ENCODE measurements around the gene PSORS1C1. TPM values are rescaled to one million over a fixed set of nuclear protein-coding genes. Genes with fewer than 3 reads are reported as not detected.

The PSORS1C1 gene, protein sequence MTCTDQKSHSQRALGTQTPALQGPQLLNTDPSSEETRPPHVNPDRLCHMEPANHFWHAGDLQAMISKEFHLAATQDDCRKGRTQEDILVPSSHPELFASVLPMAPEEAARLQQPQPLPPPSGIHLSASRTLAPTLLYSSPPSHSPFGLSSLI
- total RNA-seq, result 1.4 and 2.8 TPM in 2 replicates

GRCh38 chr6:31114541-31114878 lies at the start of gene PSORS1C1:
Gene PSORS1C1 (plus strand): TSS chr6:31114800. CDS start chr6:31129633, 14,833 bp downstream.

DNA sequence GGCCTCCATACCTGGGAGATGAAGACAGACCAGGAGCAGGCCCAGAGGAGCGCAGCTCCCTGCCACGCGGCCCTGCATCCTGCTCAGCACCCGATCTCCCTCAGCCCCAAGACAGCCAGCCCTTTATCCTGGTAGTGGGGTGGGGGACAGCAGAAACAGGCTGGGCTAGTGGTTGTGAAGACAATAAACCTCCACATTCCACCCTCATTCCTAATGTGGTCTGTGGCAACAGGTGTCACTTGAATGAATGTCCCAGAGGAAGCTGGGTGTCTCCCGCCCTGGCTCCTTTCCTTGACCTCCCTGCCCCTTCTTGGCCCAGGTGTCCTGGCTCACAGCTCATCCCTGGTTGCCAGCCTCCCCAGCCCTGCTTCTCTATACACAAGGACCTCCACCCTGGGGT lies 2.1 kb upstream of the PSORS1C1 start, which contains the start of gene C6orf15:
TSS of gene C6orf15 (minus strand) at position 98 of the 400 bp plus-strand sequence. CDS start at position 78, 20 bp downstream.

GRCh38 chr6:31120151-31120915 lies 5.7 kb downstream of the PSORS1C1 start, which contains the start of gene CDSN:
Gene CDSN (minus strand): TSS chr6:31120446. CDS start chr6:31120419, 27 bp downstream.

DNA sequence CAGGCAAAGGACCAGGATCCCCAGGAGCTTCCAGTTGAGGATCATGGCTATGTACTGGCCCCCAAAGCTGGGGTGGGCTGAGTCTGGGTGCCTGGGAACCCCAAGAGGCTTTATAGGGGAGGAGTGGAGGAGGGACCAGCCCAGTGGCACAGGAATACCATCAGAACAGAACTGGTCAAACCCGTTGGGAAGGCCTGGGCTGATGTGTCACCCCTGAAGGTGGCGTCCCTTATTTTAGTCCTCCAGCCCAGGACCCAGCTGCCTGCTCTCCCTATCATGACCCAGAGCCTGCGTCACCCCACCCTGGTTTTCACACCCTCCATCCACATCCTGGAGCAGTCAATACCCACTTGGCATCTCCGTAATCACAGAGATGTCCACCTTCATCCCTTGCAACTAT lies 24.4 kb downstream of the PSORS1C1 start, which contains the start of gene PSORS1C2:
TSS of gene PSORS1C2 (minus strand) at position 85 of the 400 bp plus-strand sequence. CDS start at position 45, 40 bp downstream.

GRCh38 chr6:31157513-31158139 lies 43.0 kb downstream of the PSORS1C1 start, which contains the start of gene CCHCR1:
Gene CCHCR1 (minus strand): TSS chr6:31157802. CDS start chr6:31157600, 202 bp downstream.

DNA sequence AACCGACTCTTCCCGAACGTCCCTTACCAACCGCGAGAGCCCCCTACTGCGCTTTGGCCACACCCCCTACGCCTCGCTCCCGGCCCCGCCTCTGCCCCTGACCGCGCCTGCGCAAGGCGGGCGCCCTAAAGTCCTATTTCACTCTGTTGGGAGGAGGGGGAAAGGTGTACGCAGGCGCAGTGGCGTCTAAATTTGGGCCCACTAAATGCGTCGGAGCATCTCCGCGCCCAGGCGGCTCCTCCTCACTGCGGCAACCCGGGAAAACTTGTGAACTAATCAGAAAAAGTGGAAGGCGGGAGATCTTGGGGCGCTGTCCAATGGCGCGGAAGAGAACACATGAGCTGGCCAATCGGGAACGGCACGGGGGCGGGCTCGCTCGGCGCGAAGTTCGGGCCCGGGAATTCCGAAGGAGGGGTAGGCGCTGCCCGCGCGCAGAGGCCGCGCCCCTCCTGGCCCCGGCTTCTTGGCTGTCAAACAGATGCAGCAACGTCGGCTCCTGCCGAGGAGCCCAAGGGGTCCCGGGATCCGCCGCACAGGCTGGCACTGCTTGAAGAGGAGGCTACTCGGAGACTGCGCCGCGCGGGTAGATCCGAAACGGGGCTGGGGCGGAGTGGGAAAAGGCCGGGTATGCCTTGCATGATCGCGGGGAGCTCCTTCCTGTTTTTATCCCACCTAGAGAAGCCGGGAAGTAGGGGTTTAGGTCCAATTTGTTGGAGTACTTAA lies 43.7 kb downstream of the PSORS1C1 start, which contains the start of gene TCF19:
TSS of gene TCF19 (plus strand) at position 450 of the 723 bp plus-strand sequence. CDS start 881 bp downstream, outside the sequence.

DNA sequence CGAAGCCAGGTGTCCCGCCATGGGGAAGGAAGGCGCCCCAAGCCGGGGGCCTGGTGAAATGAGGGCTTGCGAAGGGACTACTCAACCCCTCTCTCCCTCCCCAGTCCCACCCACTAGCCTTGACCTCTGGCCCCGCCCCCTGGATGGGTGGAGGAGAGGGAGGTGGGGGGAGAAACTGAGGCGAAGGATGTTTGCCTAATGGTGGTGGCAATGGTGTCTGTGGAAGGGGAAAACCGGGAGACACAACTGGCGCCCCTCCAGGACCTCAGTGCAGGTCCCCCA lies 55.9 kb downstream of the PSORS1C1 start, which contains the start of gene POU5F1:
TSS of gene POU5F1 (minus strand) at position 83 of the 282 bp plus-strand sequence. CDS start at position 21, 62 bp downstream.

Other genes starting within 250 kb of the PSORS1C1 start
- gene DDR1, start 230.3 kb upstream of the PSORS1C1 start, total RNA-seq, result 21.1 and 28.9 TPM in 2 replicates
- gene GTF2H4, start 206.6 kb upstream of the PSORS1C1 start, total RNA-seq, result 10.3 and 10.6 TPM in 2 replicates
- 13.4 and 14.9 TPM in 2 replicates for gene VARS2, start 200.6 kb upstream of the PSORS1C1 start, total RNA-seq
- not detected in 2 replicates for gene SFTA2, start 182.6 kb upstream of the PSORS1C1 start, total RNA-seq
- not detected in 2 replicates for gene MUCL3, start 173.8 kb upstream of the PSORS1C1 start, total RNA-seq
- gene MUC21, start 131.1 kb upstream of the PSORS1C1 start, total RNA-seq, result not detected in 2 replicates
- gene MUC22, start 104.3 kb upstream of the PSORS1C1 start, total RNA-seq, result not detected in 2 replicates
- not detected in 2 replicates for gene C6orf15, start 2.2 kb upstream of the PSORS1C1 start, total RNA-seq
- gene CDSN, start 5.6 kb downstream of the PSORS1C1 start, total RNA-seq, result not detected in 2 replicates
- not detected in 2 replicates for gene PSORS1C2, start 24.3 kb downstream of the PSORS1C1 start, total RNA-seq
- gene CCHCR1, start 43.0 kb downstream of the PSORS1C1 start, total RNA-seq, result 19.7 and 23.5 TPM in 2 replicates
- 1.9 and 5.0 TPM in 2 replicates for gene TCF19, start 43.8 kb downstream of the PSORS1C1 start, total RNA-seq
- gene POU5F1, start 55.9 kb downstream of the PSORS1C1 start, total RNA-seq, result not detected in 2 replicates
- gene HLA-C, start 157.3 kb downstream of the PSORS1C1 start, total RNA-seq, result 61.2 and 189 TPM in 2 replicates
- 124 and 192 TPM in 2 replicates for gene HLA-B, start 242.4 kb downstream of the PSORS1C1 start, total RNA-seq